ENCODE results near the gene CUEDC2. TPM values are rescaled to one million over a fixed set of nuclear protein-coding genes. Genes with fewer than 3 reads are reported as not detected.

The CUEDC2 gene
- total and polyA plus RNA-seq, 4 donors, result 14.4 to 36.1 (median 24.1) TPM

DNA sequence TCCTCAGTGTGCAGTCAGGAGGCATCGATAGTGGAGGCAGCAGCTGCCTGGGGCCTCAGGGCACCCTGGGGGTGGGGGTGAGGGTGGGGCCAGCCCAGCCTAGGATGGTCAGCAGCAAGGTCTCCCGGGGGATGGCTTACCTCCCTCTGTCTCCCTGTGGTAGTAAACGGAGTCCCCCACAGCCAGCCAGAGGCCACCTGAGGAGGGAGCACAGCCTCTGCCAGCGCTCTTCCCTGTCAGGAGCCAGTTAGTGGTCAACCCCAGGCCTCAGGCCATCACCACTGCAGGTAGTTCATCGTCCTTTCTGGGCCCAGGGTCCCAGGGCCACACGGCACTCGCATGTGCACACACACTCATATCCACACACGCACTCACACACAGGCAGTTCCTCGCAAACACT is 48.0 kb upstream of the CUEDC2 start:
- Histone ChIP-seq H3K9ac (ENCODE audit: low read depth in 1 of 2, low read length in 2 of 2) (no peak overlapping the region), H3K36me3 (ENCODE audit: control insufficient read depth in 4 of 4, insufficient read depth in 3 of 4, low read depth in 1 of 4, low read length in 3 of 4) (peaks cover 12 to 58% (median 45%) of the 10 kb centered on the region in 4 donors), H3K27ac (ENCODE audit: low read depth in 1 of 2, low read length in 2 of 2) (no peak overlapping the region), H3K9me3 (ENCODE audit: control insufficient read depth in 4 of 4, low read length in 3 of 4) (no peaks in the 10 kb centered on the region), H3K27me3 (ENCODE audit: control insufficient read depth in 4 of 4, insufficient read depth in 4 of 4, low read length in 3 of 4) (no peaks in the 10 kb centered on the region), H3K4me3 (ENCODE audit: low read depth in 1 of 3, low read length in 3 of 3) (no peak overlapping the region), H3K4me1 (ENCODE audit: control insufficient read depth in 4 of 4, insufficient read depth in 4 of 4, low read length in 3 of 4) (no peaks in the 10 kb centered on the region)
- TF ChIP-seq, protein P1, sequence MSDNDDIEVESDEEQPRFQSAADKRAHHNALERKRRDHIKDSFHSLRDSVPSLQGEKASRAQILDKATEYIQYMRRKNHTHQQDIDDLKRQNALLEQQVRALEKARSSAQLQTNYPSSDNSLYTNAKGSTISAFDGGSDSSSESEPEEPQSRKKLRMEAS (IDR thresholded peaks at IDR 0.05), result no peak
- TF ChIP-seq SP1 (IDR thresholded peaks at IDR 0.05) (no peak), EGR1 (IDR thresholded peaks at IDR 0.05; ENCODE audit: low read depth in 2 of 2) (no peak), RAD21 (IDR thresholded peaks at IDR 0.05) (no peak), HNF4G (IDR thresholded peaks at IDR 0.05) (no peak), HNF4A (conservative IDR thresholded peaks at IDR 0.05) (no peak), ZBTB33 (IDR thresholded peaks at IDR 0.05) (no peak), FOXA1 (IDR thresholded peaks at IDR 0.05) (no peak), REST (IDR thresholded peaks at IDR 0.05) (no peak), CTCF (IDR thresholded peaks at IDR 0.05; ENCODE audit: low read depth, low read length, missing input control) (no peak), FOXA2 (IDR thresholded peaks at IDR 0.05) (no peak), RXRA (IDR thresholded peaks at IDR 0.05) (no peak)
- 90% methylated on average over 9 of the region's 9 CpGs for WGBS
- no peak for DNase-seq (ENCODE audit: low spot score)

DNA sequence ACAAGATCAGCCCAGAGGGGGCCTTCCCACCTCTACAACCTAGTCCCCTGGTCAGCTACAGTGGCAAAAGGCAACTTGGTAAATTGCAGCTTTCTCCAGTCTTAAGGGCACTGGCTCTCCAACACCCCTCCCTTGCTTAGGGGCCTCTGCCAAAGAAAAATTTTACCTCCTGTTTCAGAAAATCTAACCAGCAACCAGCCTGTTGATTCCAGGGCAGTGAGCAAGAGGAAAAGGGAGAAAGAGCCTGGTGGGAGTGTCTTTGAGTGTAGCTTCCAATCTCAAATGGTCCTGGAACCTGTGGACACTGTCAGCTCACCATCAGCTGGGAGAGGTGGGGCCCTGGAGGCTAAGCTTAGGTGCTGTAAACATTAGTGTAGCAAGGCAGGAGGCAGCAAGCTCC is 47.3 kb upstream of the CUEDC2 start:
- H3K4me1 ChIP-seq (ENCODE audit: control insufficient read depth in 4 of 4, insufficient read depth in 4 of 4, low read length in 3 of 4), result no peaks in the 10 kb centered on the region
- DNase-seq (ENCODE audit: low spot score), result no peak
- H3K36me3 ChIP-seq (ENCODE audit: control insufficient read depth in 4 of 4, insufficient read depth in 3 of 4, low read depth in 1 of 4, low read length in 3 of 4), result peaks cover 7 to 50% (median 39%) of the 10 kb centered on the region in 4 donors
- H3K9me3 ChIP-seq (ENCODE audit: control insufficient read depth in 4 of 4, low read length in 3 of 4), result no peaks in the 10 kb centered on the region
- no peak overlapping the region for H3K9ac ChIP-seq (ENCODE audit: low read depth in 1 of 2, low read length in 2 of 2)
- H3K27me3 ChIP-seq (ENCODE audit: control insufficient read depth in 4 of 4, insufficient read depth in 4 of 4, low read length in 3 of 4), result no peaks in the 10 kb centered on the region
- H3K4me3 ChIP-seq (ENCODE audit: low read depth in 1 of 3, low read length in 3 of 3), result no peak overlapping the region
- H3K27ac ChIP-seq (ENCODE audit: low read depth in 1 of 2, low read length in 2 of 2), result no peak overlapping the region
- TF ChIP-seq HNF4A (conservative IDR thresholded peaks at IDR 0.05), result no peak
- TF ChIP-seq, protein P1 (IDR thresholded peaks at IDR 0.05), result no peak
- no peak for TF ChIP-seq RXRA (IDR thresholded peaks at IDR 0.05)
- no peak for TF ChIP-seq ZBTB33 (IDR thresholded peaks at IDR 0.05)
- no peak for TF ChIP-seq FOXA1 (IDR thresholded peaks at IDR 0.05)
- no peak for TF ChIP-seq TAF1 (conservative IDR thresholded peaks at IDR 0.05)
- TF ChIP-seq ATF3 (IDR thresholded peaks at IDR 0.05), result no peak
- no peak for TF ChIP-seq SP1 (IDR thresholded peaks at IDR 0.05)
- no peak for TF ChIP-seq JUND (IDR thresholded peaks at IDR 0.05)
- no peak for TF ChIP-seq NR2F2 (IDR thresholded peaks at IDR 0.05)
- TF ChIP-seq REST (IDR thresholded peaks at IDR 0.05), result no peak
- no peak for TF ChIP-seq EGR1 (IDR thresholded peaks at IDR 0.05; ENCODE audit: low read depth in 2 of 2)
- no peak for TF ChIP-seq YY1 (IDR thresholded peaks at IDR 0.05)
- TF ChIP-seq RAD21 (IDR thresholded peaks at IDR 0.05), result no peak

Measured in liver (tissue), 9 donors.